Measurements from ENCODE around the gene SULT1A1.
"Not testable (repeated sequence)": the region's sequence is repeated elsewhere in the genome, so short reads cannot be mapped to it uniquely, and the experiment has no call there.

SULT1A1 gene

DNA sequence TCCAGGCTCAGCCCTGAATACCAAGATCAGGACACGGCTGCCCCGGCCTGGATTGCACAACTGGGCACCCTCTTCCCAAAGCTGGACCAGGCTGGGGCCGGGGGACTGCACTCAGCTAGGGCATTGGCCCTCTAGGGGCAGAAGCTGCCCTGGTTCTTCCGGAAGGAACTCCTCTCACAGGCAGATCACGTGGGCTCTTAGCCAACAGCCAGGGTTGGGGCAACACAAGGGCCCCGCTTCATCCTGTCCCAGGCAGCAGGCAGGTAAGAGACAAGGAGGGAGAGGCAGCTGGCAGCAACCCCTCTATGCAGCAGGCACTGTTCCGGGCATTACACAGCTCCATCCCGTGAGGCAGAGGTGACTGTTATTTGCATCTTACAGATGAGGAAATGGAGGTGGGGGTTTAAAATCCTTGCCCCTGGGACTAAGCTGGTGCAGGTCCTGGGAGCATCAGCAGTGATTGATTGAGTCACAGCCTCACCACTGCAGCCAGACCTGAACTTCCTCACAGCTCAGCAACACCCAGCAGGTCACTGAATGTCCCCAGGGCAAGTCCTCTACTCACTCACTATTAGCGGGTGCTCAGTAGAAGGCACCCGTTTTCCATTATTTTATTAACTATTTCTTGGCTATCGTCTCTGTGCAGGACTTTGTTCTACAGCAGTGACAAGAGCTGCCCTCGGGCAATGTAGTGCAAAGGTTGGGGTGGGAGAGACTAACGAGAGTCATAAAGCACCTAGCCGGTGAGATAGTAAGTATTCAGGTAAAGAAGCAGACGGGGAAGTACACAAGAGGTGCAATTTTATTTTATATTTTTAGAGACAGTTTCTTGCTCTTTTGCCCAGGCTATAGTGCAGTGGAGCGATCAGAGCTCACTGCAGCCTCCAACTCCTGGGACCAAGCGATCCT lies 10.2 kb downstream of the SULT1A1 start:
- H3K27ac Mint-ChIP-seq, H3K9me3 Mint-ChIP-seq, H3K4me1 Mint-ChIP-seq, H3K36me3 Mint-ChIP-seq, H3K27me3 Mint-ChIP-seq, H3K4me3 Mint-ChIP-seq: not testable (repeated sequence)

DNA sequence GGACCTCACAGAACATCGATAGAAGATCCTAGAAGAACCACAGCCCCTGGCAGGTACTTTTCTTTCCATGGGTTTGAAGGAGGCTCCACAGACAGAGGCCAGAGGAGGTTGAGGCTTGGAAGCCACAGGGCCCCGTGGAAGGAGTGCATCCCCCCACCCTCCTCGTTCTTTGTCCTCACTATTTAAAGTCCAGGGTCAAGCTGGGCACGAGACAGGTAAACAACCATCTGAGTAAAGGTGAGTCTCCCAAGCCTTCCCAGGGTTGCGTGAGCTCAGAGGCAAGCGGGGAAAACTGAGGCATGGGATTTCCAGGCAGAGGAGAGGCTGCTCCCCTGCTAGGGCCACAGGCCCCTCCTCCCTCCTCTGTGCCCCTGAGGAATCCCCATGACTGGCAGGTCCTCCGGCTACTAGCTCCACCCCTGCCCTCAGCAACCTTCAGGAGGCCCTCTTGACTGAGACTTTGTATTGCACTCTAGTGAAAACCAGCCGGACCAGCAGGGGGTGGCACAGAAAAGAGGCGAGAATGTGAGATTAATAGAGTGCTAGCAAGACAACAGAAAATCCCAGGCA lies 12.1 kb downstream of the SULT1A1 start:
- H3K4me1 Mint-ChIP-seq: peaks cover 7% of the 10 kb centered on the region
- H3K36me3 Mint-ChIP-seq: no peaks in the 10 kb centered on the region
- no peak overlapping the region for H3K4me3 Mint-ChIP-seq
- H3K27me3 Mint-ChIP-seq: no peaks in the 10 kb centered on the region
- no peak overlapping the region for H3K27ac Mint-ChIP-seq
- no peaks in the 10 kb centered on the region for H3K9me3 Mint-ChIP-seq

DNA sequence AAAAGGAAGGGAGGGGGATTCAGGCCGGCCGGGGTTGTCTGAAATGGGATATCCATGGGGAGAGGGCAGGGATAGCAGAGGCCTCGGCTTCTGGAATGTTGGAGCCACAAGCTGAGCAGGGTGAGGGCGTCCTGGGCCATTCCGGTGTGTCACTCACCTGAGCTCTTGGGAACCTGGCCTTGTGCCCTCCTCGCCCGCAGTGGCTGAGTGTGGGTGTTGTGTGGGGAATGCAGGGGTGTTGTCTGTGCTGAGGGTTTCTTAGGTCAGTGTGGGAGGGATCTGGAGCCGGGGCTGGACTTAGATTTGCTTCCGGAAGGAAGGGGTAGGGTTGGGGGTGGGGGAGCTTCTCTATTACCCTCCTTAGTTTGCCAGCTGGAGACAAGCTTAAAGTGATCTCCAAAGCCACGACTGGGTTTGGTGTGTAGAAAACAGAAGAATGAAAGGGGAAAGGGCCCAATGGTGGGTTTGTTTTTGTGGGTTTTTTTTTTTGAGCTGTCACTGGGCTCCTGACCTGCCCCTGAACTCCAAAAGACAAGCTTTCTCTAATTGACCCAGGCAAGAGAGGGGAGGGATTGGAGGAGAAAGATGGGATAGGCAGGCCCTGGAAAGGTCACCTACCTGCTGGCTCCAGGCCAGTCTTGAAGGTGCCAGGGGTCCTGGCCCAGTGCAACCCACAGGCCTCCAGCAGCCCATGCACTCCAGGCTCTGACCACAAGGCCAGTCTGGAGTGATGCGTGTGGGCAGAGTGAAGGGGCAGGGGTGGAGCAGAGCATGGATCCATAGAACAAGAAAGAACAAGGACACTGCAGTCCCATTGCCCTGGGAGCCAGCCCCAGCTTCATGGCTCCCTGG lies 12.8 kb downstream of the SULT1A1 start, which contains the start of gene SULT1A2:
SULT1A2 (minus strand) TSS at position 211 of the 852 bp plus-strand sequence. CDS start 1,120 bp downstream, outside the sequence.
- no peaks in the 10 kb centered on the region for H3K27me3 Mint-ChIP-seq
- H3K4me1 Mint-ChIP-seq: peaks cover 7% of the 10 kb centered on the region
- no peak within 1 kb of the TSS for H3K27ac Mint-ChIP-seq
- no peaks in the 10 kb centered on the region for H3K36me3 Mint-ChIP-seq
- H3K4me3 Mint-ChIP-seq: no peak within 1 kb of the TSS
- H3K9me3 Mint-ChIP-seq: no peaks in the 10 kb centered on the region

GRCh38 chr16:28596115-28596630 lies 13.7 kb downstream of the SULT1A1 start:
- Mint-ChIP-seq H3K9me3 (no peaks in the 10 kb centered on the region), H3K27ac (no peak overlapping the region), H3K4me1 (peaks cover 7% of the 10 kb centered on the region), H3K27me3 (no peaks in the 10 kb centered on the region), H3K4me3 (no peak overlapping the region), H3K36me3 (peaks cover 3% of the 10 kb centered on the region)

- H3K4me3 Mint-ChIP-seq, H3K27ac Mint-ChIP-seq, H3K4me1 Mint-ChIP-seq, H3K36me3 Mint-ChIP-seq, H3K9me3 Mint-ChIP-seq, H3K27me3 Mint-ChIP-seq: not testable (repeated sequence)
Measured at GRCh38 chr16:28595451-28595850, 14.4 kb downstream of the SULT1A1 start.

DNA sequence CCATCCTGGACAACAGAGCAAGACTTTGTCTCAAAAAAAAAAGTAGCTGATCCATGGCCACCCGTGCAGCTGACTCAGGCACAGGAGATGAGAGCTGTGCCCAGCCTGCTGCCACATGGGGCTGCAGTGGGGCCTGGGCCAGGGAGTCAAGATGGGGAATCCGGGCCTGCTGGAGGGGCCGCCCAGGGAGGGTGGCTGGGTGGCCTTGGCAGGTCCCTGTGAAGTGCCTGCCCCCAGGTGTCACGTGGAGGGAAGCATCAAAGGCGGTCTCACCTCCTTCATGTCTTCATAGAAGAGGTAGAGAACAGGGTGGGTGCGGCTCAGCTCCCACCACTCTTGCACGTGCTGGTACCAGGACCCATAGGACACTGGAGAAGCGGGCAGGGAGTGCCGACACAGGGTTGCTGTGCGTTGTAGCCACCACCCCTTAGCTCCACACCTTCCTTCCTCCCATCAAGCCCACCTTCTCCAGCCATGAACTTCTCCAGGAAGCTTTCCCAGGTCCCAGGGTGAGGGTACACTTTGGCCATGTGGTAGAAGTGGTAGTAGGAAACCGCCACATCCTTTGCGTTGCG lies 16.8 kb downstream of the SULT1A1 start:
- Mint-ChIP-seq H3K4me3 (no peak overlapping the region), H3K9me3 (no peaks in the 10 kb centered on the region), H3K4me1 (peaks cover 7% of the 10 kb centered on the region), H3K27ac (peak overlapping the region; percentile 30), H3K36me3 (peaks cover 7% of the 10 kb centered on the region), H3K27me3 (no peaks in the 10 kb centered on the region)

DNA sequence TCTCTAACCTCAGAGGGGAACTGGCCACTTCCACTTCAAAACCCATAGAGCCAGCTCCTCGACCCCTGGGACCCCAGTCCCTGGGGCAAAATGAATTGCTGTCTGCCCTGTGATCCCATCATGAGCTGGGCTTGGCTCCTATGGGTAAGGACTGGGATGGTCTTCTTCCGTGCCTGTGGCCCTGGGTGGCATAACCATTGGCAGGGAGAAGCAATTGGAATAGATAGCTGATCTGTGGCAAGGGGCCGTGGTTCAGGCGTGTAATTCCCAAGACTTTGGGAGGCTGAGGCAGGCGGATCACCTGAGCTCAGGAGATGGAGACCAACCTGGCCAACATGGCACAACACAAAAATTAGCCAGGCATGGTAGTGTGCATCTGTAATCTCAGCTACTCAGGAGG lies 17.3 kb downstream of the SULT1A1 start:
- Mint-ChIP-seq H3K4me1 (peaks cover 7% of the 10 kb centered on the region), H3K36me3 (peaks cover 7% of the 10 kb centered on the region), H3K9me3 (no peaks in the 10 kb centered on the region), H3K4me3 (no peak overlapping the region), H3K27me3 (no peaks in the 10 kb centered on the region), H3K27ac (no peak overlapping the region)

- Mint-ChIP-seq H3K4me3 (no peak overlapping the region), H3K9me3 (no peaks in the 10 kb centered on the region), H3K27ac (no peak overlapping the region), H3K4me1 (no peaks in the 10 kb centered on the region), H3K27me3 (no peaks in the 10 kb centered on the region), H3K36me3 (peaks cover 9% of the 10 kb centered on the region)
Measured at GRCh38 chr16:28591355-28591754, 18.5 kb downstream of the SULT1A1 start.

DNA sequence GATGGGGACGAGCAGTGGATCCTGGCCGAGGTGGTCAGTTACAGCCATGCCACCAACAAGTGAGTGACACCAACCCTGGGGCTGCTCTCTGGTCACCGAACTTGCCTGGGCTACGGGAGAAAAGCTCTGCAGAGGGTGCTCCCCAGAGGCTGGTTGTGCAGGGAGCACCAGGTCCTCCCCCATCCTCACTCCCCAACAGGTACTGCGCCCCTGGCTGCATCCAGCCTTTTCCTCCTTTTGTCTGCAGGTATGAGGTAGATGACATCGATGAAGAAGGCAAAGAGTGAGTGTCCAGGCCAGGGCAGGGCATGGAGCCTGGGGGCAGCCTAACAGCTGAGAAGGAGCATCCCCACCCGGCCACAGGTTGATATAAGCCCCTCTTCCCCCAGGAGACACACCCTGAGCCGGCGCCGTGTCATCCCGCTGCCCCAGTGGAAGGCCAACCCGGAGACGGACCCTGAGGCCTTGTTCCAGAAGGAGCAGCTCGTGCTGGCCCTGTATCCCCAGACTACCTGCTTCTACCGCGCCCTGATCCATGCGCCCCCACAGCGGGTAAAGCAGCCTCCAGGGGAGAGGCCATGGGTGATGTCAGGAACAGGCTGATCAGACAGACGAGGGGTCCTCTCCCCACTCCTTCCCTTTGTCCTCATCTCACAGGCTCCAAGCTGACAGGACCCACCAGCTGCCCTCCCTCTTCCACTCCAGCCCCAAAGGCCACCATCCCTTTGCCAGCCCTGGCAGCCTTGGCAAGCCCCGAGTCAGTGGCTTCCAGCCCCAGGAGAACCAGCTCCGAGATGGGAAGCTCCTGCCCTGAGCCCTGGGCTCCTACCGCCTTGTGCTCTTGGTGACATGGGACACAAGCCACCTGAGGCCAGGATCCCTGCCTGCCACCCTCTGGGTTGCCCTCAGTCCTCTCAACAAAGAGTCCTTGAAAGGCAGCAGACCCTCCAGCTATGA lies 19.2 kb downstream of the SULT1A1 start:
- H3K36me3 Mint-ChIP-seq: peaks cover 10% of the 10 kb centered on the region
- H3K9me3 Mint-ChIP-seq: no peaks in the 10 kb centered on the region
- no peak overlapping the region for H3K4me3 Mint-ChIP-seq
- H3K4me1 Mint-ChIP-seq: no peaks in the 10 kb centered on the region
- H3K27me3 Mint-ChIP-seq: no peaks in the 10 kb centered on the region
- no peak overlapping the region for H3K27ac Mint-ChIP-seq

DNA sequence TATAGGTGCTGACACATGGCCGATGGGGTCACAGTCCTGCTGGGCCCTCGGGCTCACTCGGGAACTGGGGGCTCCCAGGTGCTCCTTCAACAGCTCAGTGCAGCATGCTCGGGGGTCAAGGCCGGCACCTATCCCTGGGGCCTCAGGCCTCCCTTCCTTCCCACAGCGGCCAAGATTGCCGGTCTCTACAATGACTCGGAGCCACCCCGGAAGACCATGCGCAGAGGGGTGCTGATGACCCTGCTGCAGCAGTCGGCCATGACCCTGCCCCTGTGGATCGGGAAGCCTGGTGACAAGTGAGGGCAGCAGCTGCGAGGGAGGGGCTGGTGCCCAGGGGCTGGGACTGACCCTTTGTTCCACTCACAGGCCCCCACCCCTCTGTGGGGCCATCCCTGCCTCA lies 19.9 kb downstream of the SULT1A1 start:
- Mint-ChIP-seq H3K27ac (no peak overlapping the region), H3K9me3 (no peaks in the 10 kb centered on the region), H3K27me3 (no peaks in the 10 kb centered on the region), H3K4me1 (no peaks in the 10 kb centered on the region), H3K36me3 (peaks cover 10% of the 10 kb centered on the region), H3K4me3 (no peak overlapping the region)

GRCh38 chr16:28589069-28589468 lies 20.8 kb downstream of the SULT1A1 start:
- no peaks in the 10 kb centered on the region for H3K4me1 Mint-ChIP-seq
- no peak overlapping the region for H3K4me3 Mint-ChIP-seq
- H3K27me3 Mint-ChIP-seq: no peaks in the 10 kb centered on the region
- H3K9me3 Mint-ChIP-seq: no peaks in the 10 kb centered on the region
- peak overlapping the region; percentile 56 for H3K27ac Mint-ChIP-seq
- peaks cover 10% of the 10 kb centered on the region for H3K36me3 Mint-ChIP-seq

DNA sequence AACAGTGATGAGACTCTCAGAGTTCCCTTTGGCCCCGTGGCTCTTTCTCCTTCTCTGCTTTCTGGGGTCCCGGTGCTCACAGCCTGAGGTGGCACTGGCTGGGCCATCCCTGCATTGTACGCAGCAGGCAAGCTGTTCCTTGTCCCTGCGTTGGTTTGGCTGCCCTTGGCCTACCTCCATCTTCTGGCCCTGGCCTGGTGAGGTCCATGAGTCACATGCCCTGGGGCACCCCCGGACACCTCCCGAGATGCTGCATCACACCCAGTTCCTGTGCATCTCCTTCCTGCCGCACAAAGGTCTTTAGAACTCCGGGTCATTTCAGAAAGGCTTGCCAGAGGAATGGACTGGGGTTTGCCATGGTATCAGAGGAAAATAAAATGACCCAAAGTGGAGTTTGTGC lies 22.5 kb downstream of the SULT1A1 start:
- Mint-ChIP-seq H3K4me1 (no peaks in the 10 kb centered on the region), H3K27me3 (no peaks in the 10 kb centered on the region), H3K4me3 (no peak overlapping the region), H3K9me3 (no peaks in the 10 kb centered on the region), H3K27ac (peak overlapping the region; percentile 68), H3K36me3 (peaks cover 10% of the 10 kb centered on the region)

GRCh38 chr16:28586466-28586865 lies 23.4 kb downstream of the SULT1A1 start:
- Mint-ChIP-seq H3K27me3 (no peaks in the 10 kb centered on the region), H3K36me3 (peaks cover 12% of the 10 kb centered on the region), H3K4me3 (no peak overlapping the region), H3K27ac (no peak overlapping the region), H3K9me3 (no peaks in the 10 kb centered on the region), H3K4me1 (no peaks in the 10 kb centered on the region)

GRCh38 chr16:28585674-28586073 lies 24.2 kb downstream of the SULT1A1 start:
- Mint-ChIP-seq H3K9me3 (no peaks in the 10 kb centered on the region), H3K27me3 (no peaks in the 10 kb centered on the region), H3K27ac (no peak overlapping the region), H3K4me1 (no peaks in the 10 kb centered on the region), H3K4me3 (no peak overlapping the region), H3K36me3 (peaks cover 11% of the 10 kb centered on the region)
